Lower leg skin (tissue), 4 donors: ENCODE results near the gene OR10A2. TPM values are rescaled to one million over a fixed set of nuclear protein-coding genes. Genes with fewer than 3 reads are reported as not detected.

ENCODE experiments used
- DNase-seq, 2 donors: peaks; one replicate each; pipeline ENCODE4 v3.0.0-alpha.2; 2019; ENCODE audit warnings: low spot score in 2 of 2
- H3K4me3 ChIP-seq: fragments of 200-600 bp; sonication (generic); 2 replicates; pipeline ENCODE4 v1.5.1; 2017; ENCODE audit warnings: mild to moderate bottlenecking, low read depth; ENCODE audit not compliant: poor library complexity, severe bottlenecking
- CTCF ChIP-seq, 3 donors: fragments of 450-650 bp; IDR thresholded peaks; one replicate each; pipeline ENCODE4 v1.5.1; 2016; ENCODE audit warnings: antibody characterized with exemption in 3 of 3, mild to moderate bottlenecking in 3 of 3, moderate library complexity in 2 of 3
- POLR2A ChIP-seq, 2 donors: fragments of 450-650 bp; IDR thresholded peaks; one replicate each; pipeline ENCODE4 v1.6.1; 2016 to 2017; ENCODE audit warnings: antibody characterized with exemption in 2 of 2, mild to moderate bottlenecking in 1 of 2, moderate library complexity in 1 of 2
- WGBS, 2 donors: methylation state at CpG; one replicate each; pipeline ENCODE4 v1.1.5; 2018; 5-methylcytosine and 5-hydroxymethylcytosine counted together
- intact Hi-C: fragments of 100-400 bp; cut with DNase I; formaldehyde crosslinking; loops from one replicate; pipeline ENCODE4 v1.15.0; 2023; ENCODE audit warnings: low total_unique reads
- total RNA-seq, 4 donors: library from RNA; depleted of rRNA; stranded (reverse); fragments of >200 nt; gene quantifications; one replicate each; pipeline ENCODE4 v1.1.0, GENCODE V29; 2016

OR10A2 gene
- total RNA-seq, 4 donors from 2014 or later: not detected

DNA sequence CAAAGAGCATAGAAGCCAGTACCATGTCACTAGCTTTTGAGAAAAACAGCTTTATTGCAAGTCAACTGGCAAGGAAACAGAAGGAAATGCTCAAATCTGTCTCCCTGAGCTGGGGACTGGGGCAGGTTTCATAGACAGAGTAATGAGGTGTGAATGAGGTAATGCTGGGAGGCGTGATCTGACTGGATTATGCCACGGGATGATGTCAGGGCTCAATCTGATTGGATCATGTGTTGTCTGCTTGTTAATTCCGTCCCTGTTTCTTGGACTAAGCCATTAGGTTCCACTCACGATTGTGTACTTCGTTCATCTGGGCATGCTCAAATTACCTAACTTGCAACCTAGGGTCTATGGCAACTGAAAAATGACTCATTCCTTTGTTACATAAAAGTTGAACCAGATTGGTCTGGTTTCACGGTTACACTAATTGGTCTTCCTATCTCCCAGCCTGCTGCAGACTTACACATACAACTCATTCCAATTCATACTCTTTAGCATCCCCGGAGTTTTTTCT is 37.6 kb upstream of the OR10A2 start:
- WGBS, 2 donors: 78 to 79% methylated on average over 7 of the region's 7 CpGs
- intact Hi-C loops: no loop called here
- no peak overlapping the region for H3K4me3 ChIP-seq
- TF ChIP-seq POLR2A (IDR thresholded peaks at IDR 0.05) (no peak), CTCF (IDR thresholded peaks at IDR 0.05) (no peak)
- DNase-seq: no peak

DNA sequence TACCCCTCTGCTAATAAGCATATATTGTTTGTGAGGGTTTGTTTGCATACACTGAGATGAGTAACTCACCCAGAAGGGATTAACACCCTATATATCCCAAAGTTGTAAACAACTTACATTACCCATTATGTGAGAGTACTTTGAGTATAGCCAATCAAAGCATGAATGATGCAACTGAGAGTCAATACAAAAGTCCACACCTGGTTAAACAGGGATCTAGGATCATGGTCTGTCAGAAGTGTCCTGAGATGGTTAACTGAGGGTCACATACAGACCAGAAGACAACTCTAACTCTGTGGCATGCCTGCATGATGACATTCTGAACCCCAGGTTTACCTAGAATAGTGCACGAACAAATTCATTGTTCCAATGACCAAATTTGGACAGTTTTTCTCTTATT is 34.8 kb upstream of the OR10A2 start:
- intact Hi-C loops: no loop called here
- TF ChIP-seq POLR2A (IDR thresholded peaks at IDR 0.05): no peak
- TF ChIP-seq CTCF (IDR thresholded peaks at IDR 0.05): no peak
- WGBS, 2 donors: 89 to 91% methylated on average over 1 of the region's 1 CpG
- DNase-seq: no peak
- H3K4me3 ChIP-seq: no peak overlapping the region

- WGBS, 2 donors: 79 to 81% methylated on average over 6 of the region's 6 CpGs
- DNase-seq: no peak
- intact Hi-C loops: no loop called here
- H3K4me3 ChIP-seq: no peak overlapping the region
- TF ChIP-seq POLR2A (IDR thresholded peaks at IDR 0.05): no peak
Measured at GRCh38 chr11:6833356-6833755, 29.5 kb upstream of the OR10A2 start.

DNA sequence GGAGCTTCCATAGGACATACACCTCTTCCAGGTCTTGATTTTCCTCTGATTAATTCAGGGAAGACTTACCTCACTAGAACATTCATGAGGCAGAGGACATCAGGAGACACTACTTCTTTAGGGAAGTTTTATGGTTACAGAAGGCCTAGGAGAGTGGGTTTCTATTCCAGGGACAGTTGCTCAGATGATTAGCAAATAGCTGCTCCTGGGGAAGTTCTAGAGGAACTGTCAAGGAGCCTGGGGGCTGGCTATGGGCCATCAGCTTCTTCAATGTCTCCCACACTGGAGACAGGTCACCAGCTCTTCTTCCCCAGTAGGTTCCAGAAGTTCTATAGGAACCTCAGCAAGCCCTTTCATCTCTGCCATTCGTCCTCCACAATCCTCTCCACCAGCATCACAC is 28.8 kb upstream of the OR10A2 start:
- intact Hi-C loops: no loop called here
- 50 to 57% methylated on average over 1 of the region's 1 CpG for WGBS, 2 donors
- no peak overlapping the region for H3K4me3 ChIP-seq
- no peak for DNase-seq
- TF ChIP-seq CTCF (IDR thresholded peaks at IDR 0.05): no peak
- no peak for TF ChIP-seq POLR2A (IDR thresholded peaks at IDR 0.05)

DNA sequence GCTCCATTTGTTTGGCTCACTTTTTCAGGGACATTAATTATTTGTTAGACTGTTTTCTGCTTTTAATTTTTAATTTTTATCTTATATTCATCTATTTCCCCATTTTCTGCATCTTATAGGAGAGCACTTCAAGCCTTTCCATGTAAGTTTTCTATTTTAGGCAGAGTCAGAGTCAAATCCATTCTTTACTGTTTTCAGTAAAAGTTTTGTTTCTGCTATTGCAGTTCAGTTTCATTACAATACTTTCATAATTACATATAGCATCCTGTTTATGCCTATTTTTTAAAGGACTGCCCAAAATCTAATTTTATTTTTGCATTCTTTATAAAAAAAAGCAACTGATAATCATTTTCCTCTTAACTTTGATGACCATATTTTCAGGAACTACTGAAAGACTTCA is 21.2 kb upstream of the OR10A2 start:
- no peak for DNase-seq
- H3K4me3 ChIP-seq: no peak overlapping the region
- intact Hi-C loops: no loop called here
- TF ChIP-seq POLR2A (IDR thresholded peaks at IDR 0.05) (no peak), CTCF (IDR thresholded peaks at IDR 0.05) (no peak)

GRCh38 chr11:6843670-6844069 is 19.2 kb upstream of the OR10A2 start:
- no peak overlapping the region for H3K4me3 ChIP-seq
- DNase-seq: no peak
- intact Hi-C loops: no loop called here
- WGBS, 2 donors: 65 to 77% methylated on average over 2 of the region's 2 CpGs
- TF ChIP-seq CTCF (IDR thresholded peaks at IDR 0.05): no peak
- no peak for TF ChIP-seq POLR2A (IDR thresholded peaks at IDR 0.05)
